Measurements from ENCODE around the gene PPARA. TPM values are rescaled to one million over a fixed set of nuclear protein-coding genes. Genes with fewer than 3 reads are reported as not detected.

PPARA gene
- polyA plus RNA-seq, 1 of the 3 experiments (the other 2 are of a cell fraction), result 4.5 TPM

DNA sequence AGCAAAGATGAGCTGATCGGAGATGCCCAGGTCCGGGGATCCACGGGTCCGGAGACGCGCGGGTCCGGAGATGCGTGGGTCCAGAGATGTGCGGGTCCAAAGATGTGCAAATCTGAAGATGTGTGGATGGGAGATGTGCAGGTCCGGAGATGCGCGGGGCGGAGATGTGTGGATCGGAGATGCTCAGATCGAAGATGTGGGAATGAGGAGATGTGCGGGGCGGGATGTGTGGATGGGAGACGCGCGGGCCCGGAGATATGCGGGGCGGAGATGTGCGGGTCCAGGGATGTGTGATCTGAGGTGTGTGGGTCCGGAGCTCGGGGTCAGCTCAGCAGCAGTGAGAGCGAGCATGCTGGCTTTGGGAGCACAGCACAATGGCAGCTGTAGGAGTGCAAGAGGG, 64.3 kb downstream of the PPARA start:
- Histone ChIP-seq H3K27ac (ENCODE audit: low read depth in 2 of 2, low read length in 1 of 2) (no peak overlapping the region), H3K79me2 (ENCODE audit: insufficient read depth) (no peaks in the 10 kb centered on the region), H4K20me1 (ENCODE audit: insufficient read depth) (no peaks in the 10 kb centered on the region), H3K4me1 (ENCODE audit: control insufficient read depth in 1 of 2, insufficient read depth in 2 of 2, low read depth in 1 of 2, low read length in 1 of 2) (no peaks in the 10 kb centered on the region), H3K9ac (no peak overlapping the region), H2AFZ (ENCODE audit: low read depth) (no peak overlapping the region), H3K9me2 (no peaks in the 10 kb centered on the region), H3K36me3 (replicated peaks in 1 of 2; ENCODE audit: control insufficient read depth in 1 of 2, insufficient read depth in 2 of 2, low read length in 1 of 2) (peaks cover 14 to 25% of the 10 kb centered on the region in 2 experiments), H3K4me3 (ENCODE audit: low read depth in 2 of 2, low read length in 1 of 2) (no peak overlapping the region), H3K4me2 (no peak overlapping the region), H3K27me3 (ENCODE audit: insufficient read depth) (no peaks in the 10 kb centered on the region), H3F3A (replicated peaks; ENCODE audit: insufficient read depth) (no peaks in the 10 kb centered on the region), H3K9me3 (no peaks in the 10 kb centered on the region)
- TF ChIP-seq JUND (IDR thresholded peaks at IDR 0.05), result no peak
- TF ChIP-seq NFIC (IDR thresholded peaks at IDR 0.05; ENCODE audit: borderline replicate concordance), result no peak
- ChIA-PET CTCF (no interaction called here), POLR2A (no interaction called here)
- 97% methylated on average over 28 of the region's 28 CpGs for WGBS (ENCODE audit: low lambda C conversion rate)
- DNase-seq, result no peak

DNA sequence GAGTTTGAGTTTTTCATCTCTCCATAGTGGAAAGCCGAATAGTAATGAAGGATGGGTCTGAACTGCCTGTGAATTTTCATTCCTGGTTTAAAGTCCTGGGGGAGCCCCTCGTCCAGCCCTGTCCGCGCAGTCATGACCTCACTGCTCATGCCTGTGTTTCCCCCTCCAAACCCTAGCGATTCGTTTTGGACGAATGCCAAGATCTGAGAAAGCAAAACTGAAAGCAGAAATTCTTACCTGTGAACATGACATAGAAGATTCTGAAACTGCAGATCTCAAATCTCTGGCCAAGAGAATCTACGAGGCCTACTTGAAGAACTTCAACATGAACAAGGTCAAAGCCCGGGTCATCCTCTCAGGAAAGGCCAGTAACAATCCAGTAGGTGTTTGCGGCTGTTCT, 69.3 kb downstream of the PPARA start:
- Histone ChIP-seq H3K4me1 (ENCODE audit: control insufficient read depth in 1 of 2, insufficient read depth in 2 of 2, low read depth in 1 of 2, low read length in 1 of 2) (peaks cover 0 to 2% of the 10 kb centered on the region in 2 experiments; a peak in 1 of 4 replicates), H3K9ac (no peak overlapping the region), H3K4me3 (ENCODE audit: low read depth in 2 of 2, low read length in 1 of 2) (no peak overlapping the region), H4K20me1 (ENCODE audit: insufficient read depth) (no peaks in the 10 kb centered on the region), H3K27me3 (ENCODE audit: insufficient read depth) (no peaks in the 10 kb centered on the region), H3K79me2 (ENCODE audit: insufficient read depth) (no peaks in the 10 kb centered on the region), H3K9me2 (no peaks in the 10 kb centered on the region), H3K36me3 (replicated peaks in 1 of 2; ENCODE audit: control insufficient read depth in 1 of 2, insufficient read depth in 2 of 2, low read length in 1 of 2) (peaks cover 17 to 21% of the 10 kb centered on the region in 2 experiments), H2AFZ (ENCODE audit: low read depth) (no peak overlapping the region), H3K9me3 (no peaks in the 10 kb centered on the region), H3K27ac (ENCODE audit: low read depth in 2 of 2, low read length in 1 of 2) (no peak overlapping the region), H3F3A (replicated peaks; ENCODE audit: insufficient read depth) (no peaks in the 10 kb centered on the region), H3K4me2 (no peak overlapping the region)
- 87% methylated on average over 10 of the region's 10 CpGs for WGBS (ENCODE audit: low lambda C conversion rate)
- CTCF ChIA-PET, result no interaction called here
- POLR2A ChIA-PET, result no interaction called here
- DNase-seq, result no peak
- no peak for TF ChIP-seq RXRA (IDR thresholded peaks at IDR 0.05; ENCODE audit: borderline replicate concordance, low read depth)
- no peak for TF ChIP-seq POLR2AphosphoS5 (IDR thresholded peaks at IDR 0.05; ENCODE audit: low read depth, low read length)
- TF ChIP-seq NFIC (IDR thresholded peaks at IDR 0.05; ENCODE audit: borderline replicate concordance), result 0 out of 2 replicates have a peak, but pooled peaks have one; percentile 6
- no peak for TF ChIP-seq YY1 (IDR thresholded peaks at IDR 0.05; ENCODE audit: low read depth)

GRCh38 chr22:46220921-46221320, 70.6 kb downstream of the PPARA start:
- H3K9ac ChIP-seq, result no peak overlapping the region
- ChIA-PET POLR2A (no interaction called here), CTCF (no interaction called here)
- no peaks in the 10 kb centered on the region for H3K79me2 ChIP-seq (ENCODE audit: insufficient read depth)
- peaks cover 0 to 2% of the 10 kb centered on the region in 2 experiments; a peak in 1 of 4 replicates for H3K4me1 ChIP-seq (ENCODE audit: control insufficient read depth in 1 of 2, insufficient read depth in 2 of 2, low read depth in 1 of 2, low read length in 1 of 2)
- H3F3A ChIP-seq (replicated peaks; ENCODE audit: insufficient read depth), result no peaks in the 10 kb centered on the region
- DNase-seq, result no peak
- H3K9me2 ChIP-seq, result no peaks in the 10 kb centered on the region
- H3K27me3 ChIP-seq (ENCODE audit: insufficient read depth), result no peaks in the 10 kb centered on the region
- H3K36me3 ChIP-seq (replicated peaks in 1 of 2; ENCODE audit: control insufficient read depth in 1 of 2, insufficient read depth in 2 of 2, low read length in 1 of 2), result peaks cover 14 to 16% of the 10 kb centered on the region in 2 experiments
- WGBS (ENCODE audit: low lambda C conversion rate), result 88% methylated on average over 5 of the region's 5 CpGs
- no peak overlapping the region for H3K4me3 ChIP-seq (ENCODE audit: low read depth in 2 of 2, low read length in 1 of 2)
- no peak overlapping the region for H3K27ac ChIP-seq (ENCODE audit: low read depth in 2 of 2, low read length in 1 of 2)
- H3K4me2 ChIP-seq, result no peak overlapping the region
- H4K20me1 ChIP-seq (ENCODE audit: insufficient read depth), result no peaks in the 10 kb centered on the region
- H2AFZ ChIP-seq (ENCODE audit: low read depth), result no peak overlapping the region
- H3K9me3 ChIP-seq, result no peaks in the 10 kb centered on the region
- TF ChIP-seq TCF12 (IDR thresholded peaks at IDR 0.05) (no peak), MAX (IDR thresholded peaks at IDR 0.05; ENCODE audit: low read depth) (no peak), ZBTB33 (IDR thresholded peaks at IDR 0.05; ENCODE audit: borderline replicate concordance, low read depth) (no peak), SIN3A (IDR thresholded peaks at IDR 0.05; ENCODE audit: borderline replicate concordance, low read depth, low read length) (no peak), POLR2AphosphoS5 (IDR thresholded peaks at IDR 0.05; ENCODE audit: low read depth, low read length) (no peak), NFIC (IDR thresholded peaks at IDR 0.05; ENCODE audit: borderline replicate concordance) (no peak), USF1 (IDR thresholded peaks at IDR 0.05; ENCODE audit: borderline replicate concordance, low read depth) (no peak), RFX5 (IDR thresholded peaks at IDR 0.05; ENCODE audit: low read length) (no peak), GATA2 (CRISPR knock-in tag; IDR thresholded peaks at IDR 0.05) (no peak), REST (IDR thresholded peaks at IDR 0.05; ENCODE audit: low read depth, low read length) (no peak), ELF1 (IDR thresholded peaks at IDR 0.05) (no peak), EZH2phosphoT487 (IDR thresholded peaks at IDR 0.05; ENCODE audit: borderline replicate concordance, low read depth) (no peak), FOSL2 (IDR thresholded peaks at IDR 0.05; ENCODE audit: borderline replicate concordance, low read depth) (no peak), FOXM1 (IDR thresholded peaks at IDR 0.05; ENCODE audit: low read depth) (no peak)
